Breast epithelium (tissue), 3 donors: Measurements from ENCODE around the gene PSMD13.

Experiments
- CTCF ChIP-seq, 3 donors: fragments of 450-650 bp; IDR thresholded peaks; one replicate each; pipeline ENCODE4 v1.5.1; 2016 to 2017; ENCODE audit warnings: antibody characterized with exemption in 3 of 3, mild to moderate bottlenecking in 3 of 3, moderate library complexity in 3 of 3
- POLR2A ChIP-seq: fragments of 450-650 bp; IDR thresholded peaks from one replicate; pipeline ENCODE4 v1.6.1; 2016; ENCODE audit warnings: antibody characterized with exemption, mild to moderate bottlenecking, moderate library complexity
- POLR2AphosphoS5 ChIP-seq, 3 donors: sonication (generic); formaldehyde crosslinking; IDR thresholded peaks; one replicate each; pipeline ENCODE4 v1.6.1; 2017; ENCODE audit warnings: antibody characterized with exemption in 3 of 3

- TF ChIP-seq POLR2A (no peak), CTCF (IDR thresholded peaks at IDR 0.05) (no peak), POLR2AphosphoS5 (IDR thresholded peaks at IDR 0.05) (no peak)
Observed at GRCh38 chr11:205221-206001, 31.4 kb upstream of the PSMD13 start.
